GM12864 (cell line): ENCODE measurements around the gene XRRA1.
"Not testable (repeated sequence)": the region's sequence is repeated elsewhere in the genome, so short reads cannot be mapped to it uniquely, and the experiment has no call there.

ENCODE experiments used
- DNase-seq: peaks from one replicate; pipeline ENCODE4 v3.0.0-alpha.2; 2011; ENCODE audit warnings: low read depth
- H3K4me3 ChIP-seq: 2 replicates; pipeline ENCODE4 v1.5.1; 2011; ENCODE audit warnings: mild to moderate bottlenecking, low read depth, low read length, control low read depth
- TF ChIP-seq, protein P1 (sequence below): IDR thresholded peaks from 2 replicates; pipeline ENCODE4 v1.5.1; 2011; ENCODE audit warnings: low read depth, mild to moderate bottlenecking, moderate library complexity, low read length, control low read depth, inconsistent platforms; ENCODE audit errors: missing control alignments

XRRA1 gene

DNA sequence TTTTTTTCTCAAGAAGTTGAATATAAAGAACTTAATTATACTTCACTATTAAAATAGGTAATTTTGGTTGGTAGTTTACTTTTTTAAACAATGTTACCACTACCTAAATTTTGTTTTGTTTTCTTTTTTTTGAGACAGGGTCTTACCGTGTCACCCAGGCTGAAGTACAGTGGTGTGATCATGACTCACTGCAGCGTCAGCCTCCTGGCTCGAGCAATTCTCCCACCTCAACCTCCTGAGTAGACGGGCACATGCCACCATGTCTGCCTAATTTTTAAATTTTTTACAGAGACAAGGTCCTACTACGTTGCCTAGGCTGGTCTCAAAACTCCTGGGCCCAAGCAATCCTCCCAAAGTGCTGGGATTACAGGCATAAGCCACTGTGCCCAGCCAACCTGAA, 17.8 kb upstream of the XRRA1 start:
- H3K4me3 ChIP-seq: no peak overlapping the region
- TF ChIP-seq, protein P1, sequence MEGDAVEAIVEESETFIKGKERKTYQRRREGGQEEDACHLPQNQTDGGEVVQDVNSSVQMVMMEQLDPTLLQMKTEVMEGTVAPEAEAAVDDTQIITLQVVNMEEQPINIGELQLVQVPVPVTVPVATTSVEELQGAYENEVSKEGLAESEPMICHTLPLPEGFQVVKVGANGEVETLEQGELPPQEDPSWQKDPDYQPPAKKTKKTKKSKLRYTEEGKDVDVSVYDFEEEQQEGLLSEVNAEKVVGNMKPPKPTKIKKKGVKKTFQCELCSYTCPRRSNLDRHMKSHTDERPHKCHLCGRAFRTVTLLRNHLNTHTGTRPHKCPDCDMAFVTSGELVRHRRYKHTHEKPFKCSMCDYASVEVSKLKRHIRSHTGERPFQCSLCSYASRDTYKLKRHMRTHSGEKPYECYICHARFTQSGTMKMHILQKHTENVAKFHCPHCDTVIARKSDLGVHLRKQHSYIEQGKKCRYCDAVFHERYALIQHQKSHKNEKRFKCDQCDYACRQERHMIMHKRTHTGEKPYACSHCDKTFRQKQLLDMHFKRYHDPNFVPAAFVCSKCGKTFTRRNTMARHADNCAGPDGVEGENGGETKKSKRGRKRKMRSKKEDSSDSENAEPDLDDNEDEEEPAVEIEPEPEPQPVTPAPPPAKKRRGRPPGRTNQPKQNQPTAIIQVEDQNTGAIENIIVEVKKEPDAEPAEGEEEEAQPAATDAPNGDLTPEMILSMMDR: no peak
- DNase-seq: no peak

DNA sequence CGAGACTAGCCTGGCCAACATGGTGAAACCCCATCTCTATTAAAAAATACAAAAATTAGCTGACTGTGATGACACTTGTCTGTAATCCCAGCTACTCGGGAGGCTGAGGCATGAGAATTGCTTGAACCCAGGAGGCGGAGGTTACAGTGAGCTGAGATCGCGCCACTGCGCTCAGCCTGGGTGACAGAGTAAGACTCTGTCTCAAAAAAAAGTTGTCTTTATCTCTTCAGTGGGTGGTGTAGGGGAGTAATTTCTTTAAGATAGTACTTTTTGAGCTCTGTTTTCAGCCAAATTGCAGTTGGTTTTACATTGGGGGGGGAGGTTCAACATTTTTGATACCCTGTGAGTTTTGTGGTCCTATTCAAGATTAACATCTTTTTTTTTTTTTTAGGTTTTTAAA, 11.2 kb upstream of the XRRA1 start:
- DNase-seq, H3K4me3 ChIP-seq: not testable (repeated sequence)

DNA sequence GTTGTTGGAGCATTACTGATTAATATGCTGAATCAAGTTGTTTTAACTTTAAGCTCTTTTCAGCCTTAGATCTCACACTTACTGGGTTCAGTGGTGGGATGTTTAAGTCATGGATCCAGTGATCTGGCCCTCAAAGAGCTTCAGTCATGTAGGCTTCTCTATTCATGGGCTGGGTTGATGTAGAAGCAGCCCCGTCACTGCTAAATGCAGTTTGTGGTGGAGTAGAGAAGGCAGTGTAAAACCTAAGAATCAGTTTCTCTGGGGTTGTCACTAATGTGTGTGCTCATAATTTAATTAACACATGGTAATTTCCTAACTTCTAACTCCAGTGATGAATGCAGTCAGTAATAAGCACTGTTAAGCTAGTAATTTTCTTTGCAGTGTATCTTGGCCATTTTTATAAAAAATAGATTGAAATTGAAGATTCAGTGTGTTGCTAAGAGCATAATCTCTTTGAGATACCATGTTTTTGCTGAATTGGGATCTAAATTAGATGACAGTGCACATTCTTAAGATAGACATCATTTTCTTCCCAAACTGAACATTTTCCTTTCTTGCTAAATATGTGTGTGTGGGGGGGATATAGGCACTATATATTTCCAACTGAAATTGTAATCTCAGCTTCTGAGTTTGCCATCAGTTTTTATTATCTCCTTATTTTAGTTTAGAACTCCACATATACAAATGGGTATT, 9.2 kb upstream of the XRRA1 start:
- no peak overlapping the region for H3K4me3 ChIP-seq
- no peak for DNase-seq
- TF ChIP-seq, protein P1: no peak

DNA sequence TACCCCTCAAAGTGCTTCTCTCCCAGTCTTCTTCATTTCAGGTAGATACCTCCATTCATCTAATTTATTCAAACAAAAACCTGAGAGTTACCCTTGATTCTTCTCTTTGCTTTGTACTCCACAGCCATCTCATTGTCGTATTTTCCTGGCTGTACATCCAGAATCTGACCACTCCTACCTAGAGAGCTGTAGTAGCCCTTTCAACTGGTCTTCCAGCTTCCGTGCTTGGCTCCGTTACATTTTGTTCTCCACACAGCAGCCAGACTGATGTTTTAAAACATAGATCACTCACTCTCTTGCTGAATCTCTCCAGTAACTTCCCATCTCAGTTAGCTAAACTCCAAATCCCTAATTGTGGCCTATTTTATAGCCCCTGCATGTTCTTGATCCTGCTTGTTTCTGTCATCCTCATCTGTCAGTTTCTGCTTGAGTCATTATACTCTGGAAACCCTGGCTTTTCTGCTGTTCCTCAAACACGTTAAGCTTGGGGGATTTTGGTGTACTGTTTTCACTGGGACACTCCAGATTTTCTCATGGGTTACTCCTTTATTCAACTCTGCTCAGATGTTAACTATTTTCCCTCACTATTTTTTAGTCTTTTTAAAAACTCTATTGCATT, 7.6 kb upstream of the XRRA1 start:
- H3K4me3 ChIP-seq: no peak overlapping the region
- TF ChIP-seq, protein P1: no peak
- DNase-seq: no peak

DNA sequence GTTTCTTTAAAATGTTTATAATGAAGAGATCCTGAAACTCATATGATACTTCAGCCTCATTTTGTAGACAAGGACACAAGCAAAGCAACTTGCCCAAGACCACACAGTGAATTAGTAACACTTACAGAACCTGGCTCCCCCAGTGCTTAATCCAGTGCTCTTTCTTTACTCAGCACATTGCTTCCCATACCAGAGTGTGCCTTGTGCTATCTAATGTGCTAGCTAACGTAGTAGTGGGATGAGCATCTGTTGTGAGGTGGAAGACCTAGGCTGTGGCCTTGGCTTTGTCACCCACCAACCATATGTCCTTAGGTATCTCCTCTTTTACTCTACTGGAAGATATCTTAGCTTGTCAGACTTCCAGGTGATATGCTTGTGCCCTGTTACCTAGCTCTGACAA, 5.3 kb upstream of the XRRA1 start:
- peak overlapping the region; percentile 23 for H3K4me3 ChIP-seq
- TF ChIP-seq, protein P1: no peak
- no peak for DNase-seq

DNA sequence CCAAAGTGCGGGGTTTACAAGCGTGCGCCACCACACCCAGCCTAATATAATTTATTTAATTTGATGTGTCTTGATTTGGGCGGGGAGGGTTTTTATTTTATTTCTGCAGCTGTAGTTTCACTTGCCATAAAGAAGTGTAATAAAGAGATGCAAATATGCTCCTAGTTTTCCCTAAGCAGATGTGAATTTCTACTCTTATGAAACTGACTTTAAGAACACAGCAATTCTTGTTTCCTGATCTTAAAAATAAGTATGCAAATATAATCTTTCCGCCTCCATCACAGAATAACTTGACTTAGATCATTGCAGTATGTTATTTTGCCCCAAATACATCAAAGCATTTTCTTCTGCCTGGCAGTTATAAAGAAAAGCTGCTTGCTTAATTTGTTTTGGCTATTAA, 4.6 kb upstream of the XRRA1 start:
- DNase-seq: no peak
- TF ChIP-seq, protein P1: no peak
- peak overlapping the region; percentile 25; the same call in 1 of the 2 replicates for H3K4me3 ChIP-seq

DNA sequence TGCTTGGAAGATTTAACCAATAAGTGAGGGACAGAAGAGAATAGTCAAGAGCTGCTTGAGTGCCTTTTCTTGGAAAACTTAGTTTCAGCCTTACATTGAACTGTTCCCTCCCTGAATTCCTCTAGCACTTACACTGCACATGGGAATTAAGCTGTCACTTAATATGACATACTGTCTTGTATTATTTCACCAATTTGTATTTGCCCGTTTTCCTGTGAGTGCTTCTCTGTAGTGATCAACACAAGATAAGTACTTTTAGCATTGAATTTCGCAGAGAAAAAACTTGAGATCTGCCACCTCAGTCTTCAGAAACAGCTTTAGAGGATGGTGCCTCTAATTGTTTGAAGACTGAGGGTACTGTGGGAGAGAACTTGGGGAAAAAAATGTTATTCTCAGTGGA, 3.9 kb upstream of the XRRA1 start:
- TF ChIP-seq, protein P1: no peak
- no peak for DNase-seq

More for the DNA sequence above, 3.9 kb upstream of the XRRA1 start:
- H3K4me3 ChIP-seq: peak overlapping the region; percentile 19; the same call in 1 of the 2 replicates
